ENCODE data around the gene HOXB8.

The HOXB8 gene

DNA sequence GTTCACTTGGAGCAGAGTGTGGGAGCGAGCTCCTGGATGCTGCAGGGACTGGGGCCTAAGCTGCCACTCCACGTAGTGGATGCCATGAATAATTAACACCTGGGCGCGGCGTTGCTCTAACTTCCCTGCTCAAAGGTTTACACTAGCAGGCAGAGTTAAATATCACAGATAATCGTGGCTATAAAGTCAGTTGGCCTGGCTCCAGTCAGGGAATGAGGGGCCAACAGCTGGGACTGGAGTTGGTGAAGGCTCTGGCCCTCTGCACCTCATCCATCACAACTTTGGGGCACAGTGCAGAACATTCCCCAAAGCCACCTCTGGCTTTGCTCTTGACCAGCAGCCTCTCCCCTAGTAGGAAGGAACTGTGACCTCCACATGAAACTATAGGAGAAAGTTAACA, 47.9 kb downstream of the HOXB8 start:
- DNase-seq: no peak

DNA sequence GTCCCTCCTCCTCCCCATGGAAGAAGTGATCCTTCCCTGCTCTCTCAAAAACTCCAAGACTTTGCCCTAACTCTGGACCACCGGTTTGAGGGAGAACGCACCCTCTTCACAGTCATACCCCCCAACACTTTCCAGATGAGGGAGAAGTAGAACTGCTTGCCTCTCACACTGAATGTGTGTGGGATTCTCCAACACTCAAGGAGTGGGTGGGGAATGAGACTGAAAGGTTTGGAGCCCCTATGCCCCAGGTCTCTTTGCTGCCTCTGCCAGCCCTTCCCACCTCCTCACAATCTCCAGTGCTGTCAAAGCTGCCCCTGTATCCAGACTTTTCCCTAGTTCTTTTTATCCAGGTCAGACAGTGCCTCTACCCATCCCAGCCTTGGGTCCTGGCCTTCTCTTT, 48.4 kb downstream of the HOXB8 start:
- DNase-seq: no peak

DNA sequence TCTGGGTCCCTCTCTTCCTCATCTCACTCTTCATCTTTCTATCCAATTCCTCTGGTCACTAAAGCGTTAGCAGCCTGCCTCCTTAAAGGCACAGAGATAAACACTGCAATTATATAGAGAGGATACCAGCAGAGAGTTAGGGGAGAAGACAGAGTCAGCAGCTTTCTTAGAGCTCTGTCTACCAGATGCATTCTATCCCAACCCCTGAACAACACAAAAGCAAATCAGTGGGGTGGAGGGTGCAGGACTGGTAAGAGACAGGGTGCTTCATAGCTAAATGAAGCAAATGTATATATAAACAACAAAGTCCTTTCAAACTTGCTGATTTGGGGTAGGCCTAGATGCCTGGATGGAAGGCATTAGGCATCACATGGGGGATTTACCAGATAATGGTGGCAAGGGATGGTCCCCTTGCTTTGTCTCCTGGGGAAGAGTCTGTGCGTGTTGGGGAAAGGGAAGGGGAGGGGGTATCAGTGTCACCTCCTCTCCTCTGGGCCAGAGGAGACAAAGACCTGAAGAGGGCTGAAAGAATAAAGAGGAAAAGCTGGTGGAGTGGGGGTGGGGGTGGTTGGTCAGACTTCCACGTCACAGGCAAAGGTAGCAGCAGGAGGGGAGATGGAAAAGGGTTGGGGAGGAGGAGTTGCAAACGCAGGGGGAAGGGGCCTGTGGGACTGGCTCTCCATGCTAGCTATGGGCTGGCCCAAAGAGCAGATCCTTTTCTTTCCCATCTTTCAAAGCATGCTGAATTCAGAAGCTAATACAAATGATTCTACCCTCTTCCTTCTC, 49.0 kb downstream of the HOXB8 start:
- no peak for DNase-seq

DNA sequence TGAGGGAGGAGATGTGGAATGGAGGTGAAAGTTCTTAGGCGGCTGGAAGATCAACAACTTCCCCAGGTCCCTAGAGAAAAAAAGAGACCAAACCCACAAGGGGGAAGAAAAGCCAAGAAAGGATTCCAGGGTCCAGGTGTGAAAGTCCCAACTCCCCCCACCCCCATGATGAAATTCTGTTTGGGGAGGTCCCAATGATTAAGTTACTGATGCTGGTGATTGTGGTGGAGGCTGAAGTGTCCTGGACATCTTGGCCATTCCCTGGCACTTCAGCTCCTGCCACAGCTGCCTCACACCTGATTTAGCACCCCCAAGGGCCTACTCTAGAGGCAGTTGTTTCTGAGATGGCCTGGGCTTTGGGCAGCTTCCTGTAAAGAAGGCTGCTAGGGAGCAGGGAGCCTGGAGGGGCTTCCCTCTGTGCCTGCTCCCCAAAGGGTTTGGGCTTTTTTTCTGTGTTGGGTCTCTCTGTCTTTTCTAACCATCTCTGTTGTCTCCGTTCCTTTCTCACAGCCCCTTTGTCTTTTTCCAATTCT, 50.0 kb downstream of the HOXB8 start:
- DNase-seq: no peak

DNA sequence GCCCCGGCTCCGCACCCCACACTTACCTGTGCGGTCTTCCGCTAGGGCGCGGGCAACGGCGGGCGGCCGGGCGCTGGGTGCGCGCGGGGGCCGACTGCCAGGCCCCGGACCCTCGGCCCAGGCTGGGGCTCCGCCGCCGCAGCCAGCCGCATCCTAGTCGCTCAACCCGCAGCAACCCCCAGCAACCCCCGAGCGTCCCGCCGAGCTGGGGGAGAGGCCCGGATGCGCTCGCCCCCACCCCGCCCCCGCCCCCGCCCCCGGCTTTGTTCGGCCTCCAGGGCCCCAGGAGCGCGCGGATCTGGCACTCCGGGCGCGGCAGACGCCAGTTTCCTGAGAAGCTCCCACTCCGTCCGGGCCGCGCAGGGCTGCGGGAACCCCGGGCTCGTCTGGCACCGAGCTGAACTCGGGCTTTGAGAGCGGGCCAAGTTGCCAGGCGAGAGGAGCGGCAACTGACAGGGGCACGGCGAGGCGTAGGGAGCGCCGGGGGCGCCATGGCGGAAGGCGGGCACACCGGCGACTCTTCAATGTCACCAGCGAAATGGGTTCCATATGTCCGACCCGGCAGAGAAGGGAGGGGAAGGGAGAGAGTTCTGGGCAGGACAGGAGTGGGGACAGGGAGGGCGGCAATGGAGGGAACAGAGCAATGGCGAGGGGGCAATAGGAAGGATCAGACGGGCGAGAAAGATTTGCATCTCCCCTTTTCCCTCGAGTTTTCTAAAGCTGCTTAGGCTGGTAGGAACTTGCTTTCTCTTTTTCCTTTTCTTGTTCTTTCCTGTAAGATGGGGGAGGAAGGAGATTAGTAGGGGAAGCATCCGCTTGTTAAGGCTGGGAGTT, 50.7 kb downstream of the HOXB8 start:
- no peak for DNase-seq

DNA sequence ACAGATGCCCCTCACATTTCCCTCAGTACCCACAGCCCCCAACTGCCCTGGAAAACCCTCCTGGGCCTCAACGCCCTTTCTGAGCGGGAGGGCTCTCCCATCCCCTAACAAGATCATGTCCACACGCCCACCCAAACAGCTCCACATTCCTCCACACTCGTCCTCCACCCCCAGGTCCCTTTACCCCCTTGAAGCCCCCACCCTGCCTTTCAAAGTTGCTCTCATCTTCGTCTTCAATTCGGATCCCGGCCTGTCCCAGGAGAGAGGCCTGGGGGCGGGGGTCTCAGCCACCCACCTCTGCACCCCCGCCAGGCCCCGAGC, 51.3 kb downstream of the HOXB8 start:
- no peak for DNase-seq

DNA sequence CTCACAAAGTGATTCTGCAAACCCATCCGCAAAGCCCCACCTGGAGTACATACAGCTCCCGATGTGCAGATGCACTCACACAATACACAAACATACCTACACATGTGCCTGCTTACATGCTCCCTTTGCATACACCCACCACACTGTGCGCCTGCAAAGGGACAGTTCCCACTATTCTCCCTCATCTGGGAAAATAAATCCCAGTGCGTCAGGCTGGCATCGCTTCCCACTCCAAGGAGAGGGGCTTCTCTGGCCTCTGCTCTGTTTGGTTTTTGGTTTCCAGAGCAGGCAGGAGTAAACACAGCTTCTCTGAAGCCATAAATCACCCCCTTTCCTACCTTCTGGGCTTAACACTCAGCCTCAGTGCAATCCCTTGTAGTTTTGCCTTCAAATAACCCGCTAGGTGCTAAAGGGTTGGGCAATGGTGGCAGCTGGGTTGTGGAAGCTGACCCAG, 51.7 kb downstream of the HOXB8 start:
- no peak for DNase-seq

DNA sequence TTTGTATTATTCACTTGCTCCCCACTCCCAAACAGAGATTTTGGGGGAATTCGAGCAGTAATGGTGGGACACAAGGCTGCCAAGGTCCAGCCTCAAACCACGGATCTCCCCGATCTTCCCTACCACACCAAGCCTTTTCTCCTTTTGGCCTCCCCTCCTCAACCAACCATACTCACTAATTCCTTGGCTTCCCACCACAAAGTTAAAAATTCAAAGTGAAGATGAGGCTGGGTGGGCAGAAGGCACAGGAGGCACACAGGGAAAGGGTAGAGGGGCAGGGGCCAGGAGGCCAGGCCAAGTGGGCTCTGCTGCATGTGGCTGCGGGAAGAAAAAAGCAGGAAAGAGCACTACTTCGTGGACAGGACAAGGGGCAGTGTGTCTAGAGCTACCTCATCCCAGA, 52.2 kb downstream of the HOXB8 start:
- no peak for DNase-seq

Data from KG1 (cell line).